ENCODE measurements around the gene MAPK11. TPM values are rescaled to one million over a fixed set of nuclear protein-coding genes. Genes with fewer than 3 reads are reported as not detected.
A peak's percentile ranks its signal among the peaks of the same experiment; 100 is the strongest.

The MAPK11 gene
- total and polyA plus RNA-seq, 9 of the 15 experiments (the other 6 are each of a cell fraction or from before 2014, with no cell fraction given) = 0.06 to 14.6 (median 5.3) TPM

- no peak for TF ChIP-seq CHD7 (IDR thresholded peaks at IDR 0.05; ENCODE audit: low read depth, low read length)
- no peak for TF ChIP-seq ZSCAN32 (CRISPR knock-in tag; IDR thresholded peaks at IDR 0.05)
- TF ChIP-seq ZNF586 (CRISPR knock-in tag; conservative IDR thresholded peaks at IDR 0.05) = no peak
- peak; percentile 53; the same call in 1 of the 2 replicates for TF ChIP-seq CREB1 (IDR thresholded peaks at IDR 0.05)
- peak; percentile 70 for TF ChIP-seq CREB1 (CRISPR knock-in tag; IDR thresholded peaks at IDR 0.05)
- no peak for TF ChIP-seq U2AF2 (optimal IDR thresholded peaks at IDR 0.05; ENCODE audit: low read depth, low read length)
- TF ChIP-seq ZNF146 (CRISPR knock-in tag; IDR thresholded peaks at IDR 0.05; ENCODE audit: unreplicated experiment) = no peak
- peak; percentile 63; the same call in 1 of the 2 replicates for TF ChIP-seq BMI1 (IDR thresholded peaks at IDR 0.05; ENCODE audit: low read length)
- TF ChIP-seq CREM (IDR thresholded peaks at IDR 0.05; ENCODE audit: low read depth) = peak; percentile 92
- no peak for TF ChIP-seq SMAD3 (CRISPR knock-in tag; conservative IDR thresholded peaks at IDR 0.05)
- TF ChIP-seq BDP1 (IDR thresholded peaks at IDR 0.05; ENCODE audit: insufficient read depth, insufficient read length) = no peak
- TF ChIP-seq FIP1L1 (IDR thresholded peaks at IDR 0.05; ENCODE audit: low read depth, low read length, poor library complexity, severe bottlenecking) = no peak
- TF ChIP-seq CXXC5 (CRISPR knock-in tag; IDR thresholded peaks at IDR 0.05) = no peak
- TF ChIP-seq MBD2 (IDR thresholded peaks at IDR 0.05; ENCODE audit: borderline replicate concordance, low read depth) = 0 out of 2 replicates have a peak, but pooled peaks have one; percentile 16
- no peak for TF ChIP-seq TCF15 (CRISPR knock-in tag; IDR thresholded peaks at IDR 0.05)
- no peak for TF ChIP-seq CHD1 (IDR thresholded peaks at IDR 0.05; ENCODE audit: low read length)
- TF ChIP-seq MTA1 (IDR thresholded peaks at IDR 0.05; ENCODE audit: borderline replicate concordance) = no peak
- TF ChIP-seq ATF2 (CRISPR knock-in tag; IDR thresholded peaks at IDR 0.05) = peak; percentile 70; the same call in 1 of the 2 replicates
Observed at GRCh38 chr22:50247748-50248147, 22.4 kb downstream of the MAPK11 start (continued).

All from K562 (cell line).